H9 (cell line): ENCODE measurements around the gene ALKBH8. TPM values are rescaled to one million over a fixed set of nuclear protein-coding genes. Genes with fewer than 3 reads are reported as not detected.

Experiments used
- DNase-seq: peaks from one replicate; pipeline ENCODE4 v3.0.0-alpha.2; 2017
- H2AFZ ChIP-seq: one replicate; pipeline ENCODE4 v1.6.1; 2013; ENCODE audit warnings: mild to moderate bottlenecking, low read length, control low read depth, moderate library complexity
- H2AK5ac ChIP-seq: 2 replicates; pipeline ENCODE4 v1.6.1; 2013; ENCODE audit warnings: low read length, control low read depth, mixed read lengths; ENCODE audit not compliant: insufficient read length
- H2BK120ac ChIP-seq: one replicate; pipeline ENCODE4 v1.6.1; 2013; ENCODE audit warnings: low read depth, mild to moderate bottlenecking, low read length, control low read depth, inconsistent platforms; ENCODE audit not compliant: poor library complexity, severe bottlenecking
- H2BK12ac ChIP-seq: 2 replicates; pipeline ENCODE4 v1.6.1; 2013; ENCODE audit warnings: low read length, control low read depth, mixed read lengths, low read depth; ENCODE audit not compliant: insufficient read length
- H2BK15ac ChIP-seq: 2 replicates; pipeline ENCODE4 v1.6.1; 2013; ENCODE audit warnings: low read depth, low read length, control low read depth
- H2BK20ac ChIP-seq: one replicate; pipeline ENCODE4 v1.6.1; 2013; ENCODE audit warnings: low read depth, mild to moderate bottlenecking, low read length, control low read depth, inconsistent platforms; ENCODE audit not compliant: poor library complexity, severe bottlenecking
- H2BK5ac ChIP-seq: 2 replicates; pipeline ENCODE4 v1.6.1; 2013; ENCODE audit warnings: low read length, control low read depth, mixed read lengths; ENCODE audit not compliant: insufficient read length
- H3K14ac ChIP-seq: 2 replicates; pipeline ENCODE4 v1.6.1; 2013; ENCODE audit warnings: low read length, control low read depth; ENCODE audit not compliant: insufficient read depth
- H3K18ac ChIP-seq: 2 replicates; pipeline ENCODE4 v1.6.1; 2013; ENCODE audit warnings: low read depth, mild to moderate bottlenecking, mixed read lengths, low read length, control low read depth; ENCODE audit not compliant: insufficient read length
- H3K23ac ChIP-seq: 2 replicates; pipeline ENCODE4 v1.6.1; 2013; ENCODE audit warnings: low read length, control low read depth, mixed read lengths, low read depth; ENCODE audit not compliant: insufficient read length
- H3K23me2 ChIP-seq: 2 replicates; pipeline ENCODE4 v1.6.1; 2013; ENCODE audit warnings: low read depth, mild to moderate bottlenecking, mixed read lengths, low read length, control low read depth; ENCODE audit not compliant: insufficient read length, poor library complexity, severe bottlenecking
- H3K27ac ChIP-seq: 2 replicates; pipeline ENCODE4 v1.5.1; 2013; ENCODE audit warnings: low read length, control low read depth, mixed read lengths, low read depth; ENCODE audit not compliant: insufficient read length
- H3K27me3 ChIP-seq: 2 replicates; pipeline ENCODE4 v1.6.1; 2013; ENCODE audit warnings: low read length, control low read depth, inconsistent platforms; ENCODE audit not compliant: insufficient read depth
- H3K4ac ChIP-seq: 2 replicates; pipeline ENCODE4 v1.6.1; 2013; ENCODE audit warnings: low read depth, mild to moderate bottlenecking, control low read depth, inconsistent platforms, low read length, moderate library complexity
- H3K4me1 ChIP-seq: 2 replicates; pipeline ENCODE4 v1.6.1; 2013; ENCODE audit warnings: low read length, control low read depth, inconsistent platforms; ENCODE audit not compliant: insufficient read depth
- H3K4me2 ChIP-seq: 2 replicates; pipeline ENCODE4 v1.6.1; 2013; ENCODE audit warnings: low read length, control low read depth, mixed read lengths; ENCODE audit not compliant: insufficient read length, insufficient read depth
- H3K56ac ChIP-seq: 2 replicates; pipeline ENCODE4 v1.6.1; 2013; ENCODE audit warnings: low read depth, mild to moderate bottlenecking, mixed read lengths, low read length, control low read depth; ENCODE audit not compliant: insufficient read length
- H3K79me1 ChIP-seq: 2 replicates; pipeline ENCODE4 v1.6.1; 2013; ENCODE audit warnings: low read depth, mild to moderate bottlenecking, moderate library complexity, low read length, control low read depth, inconsistent platforms; ENCODE audit not compliant: insufficient read depth, poor library complexity, severe bottlenecking
- H3K79me2 ChIP-seq: 2 replicates; pipeline ENCODE4 v1.6.1; 2013; ENCODE audit warnings: low read length, control low read depth, inconsistent platforms; ENCODE audit not compliant: insufficient read depth
- H3K9ac ChIP-seq: 2 replicates; pipeline ENCODE4 v1.6.1; 2013; ENCODE audit warnings: low read length, control low read depth, mixed read lengths; ENCODE audit not compliant: insufficient read length; ENCODE audit errors: extremely low read depth
- H3K9me3 ChIP-seq: one replicate; pipeline ENCODE4 v1.6.1; 2013; ENCODE audit warnings: low read depth, low read length, inconsistent platforms; ENCODE audit not compliant: control insufficient read depth
- H3T11ph ChIP-seq: one replicate; pipeline ENCODE4 v1.6.1; 2013; ENCODE audit warnings: mild to moderate bottlenecking, low read length, control low read depth, inconsistent platforms
- H4K20me1 ChIP-seq: one replicate; pipeline ENCODE4 v1.6.1; 2013; ENCODE audit not compliant: control insufficient read depth, insufficient read length, insufficient read depth
- H4K5ac ChIP-seq: 2 replicates; pipeline ENCODE4 v1.6.1; 2013; ENCODE audit warnings: low read depth, mild to moderate bottlenecking, mixed read lengths, low read length, control low read depth; ENCODE audit not compliant: insufficient read length
- H4K8ac ChIP-seq: replicated peaks from 2 replicates; pipeline ENCODE4 v1.6.1; 2013; ENCODE audit warnings: low read length, control low read depth, mixed read lengths, low read depth; ENCODE audit not compliant: insufficient read length
- H4K91ac ChIP-seq: 2 replicates; pipeline ENCODE4 v1.6.1; 2013; ENCODE audit warnings: low read depth, mild to moderate bottlenecking, moderate library complexity, mixed read lengths, low read length, control low read depth; ENCODE audit not compliant: insufficient read length
- H3K27ac Mint-ChIP-seq, 3 experiments: 2 replicates in 2 of 3; 3 replicates in 1 of 3; pipeline ENCODE4 v1.8.0; 2020 to 2021; ENCODE audit warnings: mixed read lengths in 3 of 3, mild to moderate bottlenecking in 1 of 3, moderate library complexity in 1 of 3
- H3K27me3 Mint-ChIP-seq: 2 replicates; pipeline ENCODE4 v1.8.0; 2021; ENCODE audit warnings: low read depth, mild to moderate bottlenecking, moderate library complexity, mixed read lengths
- H3K36me3 Mint-ChIP-seq, 3 experiments: 2 replicates in 2 of 3; 3 replicates in 1 of 3; pipeline ENCODE4 v1.8.0; 2020 to 2021; ENCODE audit warnings: low read depth in 3 of 3, mixed read lengths in 3 of 3; ENCODE audit not compliant: insufficient read depth in 1 of 3
- H3K4me1 Mint-ChIP-seq, 2 experiments: 2 replicates each; pipeline ENCODE4 v1.8.0; 2020; ENCODE audit warnings: mixed read lengths in 2 of 2
- H3K4me3 Mint-ChIP-seq, 2 experiments: 2 replicates in 1 of 2; 3 replicates in 1 of 2; pipeline ENCODE4 v1.8.0; 2020 to 2021; ENCODE audit warnings: mild to moderate bottlenecking in 2 of 2, mixed read lengths in 2 of 2, moderate library complexity in 1 of 2
- H3K9me3 Mint-ChIP-seq, 2 experiments: 2 replicates in 1 of 2; 3 replicates in 1 of 2; pipeline ENCODE4 v1.8.0; 2020; ENCODE audit warnings: mild to moderate bottlenecking in 2 of 2, mixed read lengths in 2 of 2, moderate library complexity in 1 of 2
- WGBS: extraction: QIAGEN DNeasy Blood & Tissue Kit; methylation state at CpG from one replicate; pipeline ENCODE4 v1.1.7; 2013; ENCODE audit warnings: missing lambda C conversion rate, low lambda C conversion rate, mixed read lengths; ENCODE audit not compliant: insufficient read length; ENCODE audit errors: extremely low coverage; 5-methylcytosine and 5-hydroxymethylcytosine counted together
- total RNA-seq: library from RNA; stranded (reverse); gene quantifications from 2 replicates; pipeline ENCODE4 v1.2.1, GENCODE V29; 2021
- TF ChIP-seq, protein P1 (sequence below): fragments of 200-600 bp; sonication (generic); conservative IDR thresholded peaks from 3 replicates; pipeline ENCODE4 v1.8.0; 2021; ENCODE audit warnings: antibody characterized with exemption, mild to moderate bottlenecking

ALKBH8 gene
- total RNA-seq, 1 experiment from 2014 or later = 12.7 TPM

DNA sequence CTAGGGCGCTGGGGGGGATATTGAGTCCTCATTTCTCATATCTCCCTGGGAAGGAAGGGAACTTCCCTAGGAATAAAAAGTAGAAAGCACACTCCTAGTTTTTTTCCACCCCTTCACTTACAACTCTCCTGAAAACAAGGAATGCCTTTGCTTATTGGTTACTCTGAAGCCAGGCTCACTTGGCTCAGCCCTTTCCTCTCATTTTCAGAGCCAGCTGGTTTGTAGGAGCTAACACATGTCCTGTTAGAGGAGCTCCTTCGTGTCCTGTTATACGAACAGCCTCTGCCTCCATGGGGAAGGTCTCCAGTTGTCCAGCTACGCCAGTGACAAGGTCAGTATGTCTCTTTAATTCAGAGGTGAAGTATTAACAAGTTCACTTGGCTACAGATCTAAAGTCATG, 17.6 kb downstream of the ALKBH8 start:
- peaks cover 0 to 20% (median 10%) of the 10 kb centered on the region in 3 experiments; a peak in 5 of 7 replicates for H3K36me3 Mint-ChIP-seq
- Histone ChIP-seq H2BK20ac (no peak overlapping the region), H3K27ac (no peak overlapping the region)

More for the DNA sequence above, 17.6 kb downstream of the ALKBH8 start:
- Histone ChIP-seq H2BK15ac (no peak overlapping the region), H3K9me3 (no peaks in the 10 kb centered on the region), H2AK5ac (no peak overlapping the region), H3K18ac (no peak overlapping the region), H3K27me3 (no peaks in the 10 kb centered on the region), H4K8ac (no peak overlapping the region), H2BK12ac (no peak overlapping the region), H3K4ac (no peak overlapping the region), H3K23ac (no peak overlapping the region), H3K9ac (no peak overlapping the region), H3K56ac (no peak overlapping the region), H3K23me2 (no peaks in the 10 kb centered on the region), H2AFZ (no peak overlapping the region), H3K4me1 (no peaks in the 10 kb centered on the region), H3K14ac (no peak overlapping the region), H4K91ac (no peak overlapping the region), H4K5ac (no peak overlapping the region), H3T11ph (no peak overlapping the region), H2BK5ac (no peak overlapping the region), H3K79me1 (no peaks in the 10 kb centered on the region), H2BK120ac (no peak overlapping the region), H3K79me2 (no peaks in the 10 kb centered on the region), H3K4me2 (no peak overlapping the region), H4K20me1 (no peaks in the 10 kb centered on the region)
- Mint-ChIP-seq H3K27ac (no peak overlapping the region), H3K4me3 (no peak overlapping the region), H3K9me3 (no peaks in the 10 kb centered on the region), H3K4me1 (no peaks in the 10 kb centered on the region), H3K27me3 (no peaks in the 10 kb centered on the region)
- WGBS = no CpG with 5 or more reads among the region's 4 CpGs
- TF ChIP-seq, protein P1, sequence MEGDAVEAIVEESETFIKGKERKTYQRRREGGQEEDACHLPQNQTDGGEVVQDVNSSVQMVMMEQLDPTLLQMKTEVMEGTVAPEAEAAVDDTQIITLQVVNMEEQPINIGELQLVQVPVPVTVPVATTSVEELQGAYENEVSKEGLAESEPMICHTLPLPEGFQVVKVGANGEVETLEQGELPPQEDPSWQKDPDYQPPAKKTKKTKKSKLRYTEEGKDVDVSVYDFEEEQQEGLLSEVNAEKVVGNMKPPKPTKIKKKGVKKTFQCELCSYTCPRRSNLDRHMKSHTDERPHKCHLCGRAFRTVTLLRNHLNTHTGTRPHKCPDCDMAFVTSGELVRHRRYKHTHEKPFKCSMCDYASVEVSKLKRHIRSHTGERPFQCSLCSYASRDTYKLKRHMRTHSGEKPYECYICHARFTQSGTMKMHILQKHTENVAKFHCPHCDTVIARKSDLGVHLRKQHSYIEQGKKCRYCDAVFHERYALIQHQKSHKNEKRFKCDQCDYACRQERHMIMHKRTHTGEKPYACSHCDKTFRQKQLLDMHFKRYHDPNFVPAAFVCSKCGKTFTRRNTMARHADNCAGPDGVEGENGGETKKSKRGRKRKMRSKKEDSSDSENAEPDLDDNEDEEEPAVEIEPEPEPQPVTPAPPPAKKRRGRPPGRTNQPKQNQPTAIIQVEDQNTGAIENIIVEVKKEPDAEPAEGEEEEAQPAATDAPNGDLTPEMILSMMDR = no peak
- DNase-seq = no peak
